ENCODE data around the gene FKBP7. TPM values are rescaled to one million over a fixed set of nuclear protein-coding genes. Genes with fewer than 3 reads are reported as not detected.

FKBP7 gene
- total and polyA plus RNA-seq, 2 of the 13 experiments (the other 11 are each of a cell fraction or from before 2014, with no cell fraction given), result 12.4 to 14.8 TPM

DNA sequence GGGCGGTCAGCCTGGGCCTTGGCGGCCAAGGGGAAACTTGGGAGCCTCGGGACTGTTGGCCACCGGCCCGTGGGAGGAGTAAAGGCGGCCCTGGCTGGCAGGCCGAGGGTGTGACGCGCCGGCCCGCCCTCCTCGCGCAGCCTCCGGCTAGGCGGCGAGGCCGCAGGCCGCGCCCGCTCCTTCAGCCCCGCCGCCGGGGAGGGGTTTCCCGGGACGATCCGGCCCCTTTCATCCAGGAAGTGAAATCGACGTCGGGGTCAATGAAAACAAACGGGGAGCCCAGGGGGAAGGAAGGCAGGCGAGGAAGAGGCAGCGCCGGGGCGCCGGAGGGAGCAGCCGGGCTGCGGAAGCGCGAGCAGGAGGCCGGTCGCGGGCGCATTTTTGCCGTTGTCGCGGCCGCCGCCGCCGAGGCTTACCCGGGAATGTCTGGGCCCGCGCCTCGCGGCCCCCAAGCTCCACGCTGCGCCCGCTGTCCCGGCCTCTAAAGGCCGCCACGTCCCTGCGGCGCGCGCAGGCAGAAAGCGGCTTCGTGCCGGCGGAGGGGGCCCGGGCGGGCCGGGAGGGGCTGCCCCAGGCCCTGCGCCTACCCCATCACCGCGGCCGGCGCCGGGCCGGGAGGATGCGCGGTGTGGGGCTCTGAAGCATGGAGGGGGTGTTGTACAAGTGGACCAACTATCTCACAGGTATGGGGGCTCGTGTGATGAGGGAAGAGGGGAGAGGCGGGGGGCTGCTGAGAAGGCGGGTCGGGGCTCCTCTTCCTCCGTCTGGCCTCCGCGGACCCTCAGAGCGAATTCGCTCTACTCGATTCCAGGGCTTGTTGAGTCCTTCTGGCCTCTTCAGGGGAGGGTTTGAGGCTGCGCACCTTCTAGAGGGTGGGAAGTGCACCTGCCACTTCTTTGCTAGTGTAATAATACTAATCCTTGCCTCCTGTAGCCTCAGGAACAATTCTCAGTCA is 2.1 kb upstream of the FKBP7 start, which contains the start of gene PLEKHA3 (continued):
- TF ChIP-seq, protein P1, sequence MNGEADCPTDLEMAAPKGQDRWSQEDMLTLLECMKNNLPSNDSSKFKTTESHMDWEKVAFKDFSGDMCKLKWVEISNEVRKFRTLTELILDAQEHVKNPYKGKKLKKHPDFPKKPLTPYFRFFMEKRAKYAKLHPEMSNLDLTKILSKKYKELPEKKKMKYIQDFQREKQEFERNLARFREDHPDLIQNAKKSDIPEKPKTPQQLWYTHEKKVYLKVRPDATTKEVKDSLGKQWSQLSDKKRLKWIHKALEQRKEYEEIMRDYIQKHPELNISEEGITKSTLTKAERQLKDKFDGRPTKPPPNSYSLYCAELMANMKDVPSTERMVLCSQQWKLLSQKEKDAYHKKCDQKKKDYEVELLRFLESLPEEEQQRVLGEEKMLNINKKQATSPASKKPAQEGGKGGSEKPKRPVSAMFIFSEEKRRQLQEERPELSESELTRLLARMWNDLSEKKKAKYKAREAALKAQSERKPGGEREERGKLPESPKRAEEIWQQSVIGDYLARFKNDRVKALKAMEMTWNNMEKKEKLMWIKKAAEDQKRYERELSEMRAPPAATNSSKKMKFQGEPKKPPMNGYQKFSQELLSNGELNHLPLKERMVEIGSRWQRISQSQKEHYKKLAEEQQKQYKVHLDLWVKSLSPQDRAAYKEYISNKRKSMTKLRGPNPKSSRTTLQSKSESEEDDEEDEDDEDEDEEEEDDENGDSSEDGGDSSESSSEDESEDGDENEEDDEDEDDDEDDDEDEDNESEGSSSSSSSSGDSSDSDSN (CRISPR knock-in tag; IDR thresholded peaks at IDR 0.05), result peak; percentile 95
- peak; percentile 70; the same call in 1 of the 2 replicates for TF ChIP-seq ZNF788 (CRISPR knock-in tag; IDR thresholded peaks at IDR 0.05; ENCODE audit: borderline replicate concordance)
- no peak for TF ChIP-seq SOX6 (IDR thresholded peaks at IDR 0.05)
- peak; percentile 41; the same call in 1 of the 2 replicates for TF ChIP-seq SOX6 (CRISPR knock-in tag; IDR thresholded peaks at IDR 0.05)
- TF ChIP-seq ZNF225 (CRISPR knock-in tag; IDR thresholded peaks at IDR 0.05), result no peak
- TF ChIP-seq, protein P2, sequence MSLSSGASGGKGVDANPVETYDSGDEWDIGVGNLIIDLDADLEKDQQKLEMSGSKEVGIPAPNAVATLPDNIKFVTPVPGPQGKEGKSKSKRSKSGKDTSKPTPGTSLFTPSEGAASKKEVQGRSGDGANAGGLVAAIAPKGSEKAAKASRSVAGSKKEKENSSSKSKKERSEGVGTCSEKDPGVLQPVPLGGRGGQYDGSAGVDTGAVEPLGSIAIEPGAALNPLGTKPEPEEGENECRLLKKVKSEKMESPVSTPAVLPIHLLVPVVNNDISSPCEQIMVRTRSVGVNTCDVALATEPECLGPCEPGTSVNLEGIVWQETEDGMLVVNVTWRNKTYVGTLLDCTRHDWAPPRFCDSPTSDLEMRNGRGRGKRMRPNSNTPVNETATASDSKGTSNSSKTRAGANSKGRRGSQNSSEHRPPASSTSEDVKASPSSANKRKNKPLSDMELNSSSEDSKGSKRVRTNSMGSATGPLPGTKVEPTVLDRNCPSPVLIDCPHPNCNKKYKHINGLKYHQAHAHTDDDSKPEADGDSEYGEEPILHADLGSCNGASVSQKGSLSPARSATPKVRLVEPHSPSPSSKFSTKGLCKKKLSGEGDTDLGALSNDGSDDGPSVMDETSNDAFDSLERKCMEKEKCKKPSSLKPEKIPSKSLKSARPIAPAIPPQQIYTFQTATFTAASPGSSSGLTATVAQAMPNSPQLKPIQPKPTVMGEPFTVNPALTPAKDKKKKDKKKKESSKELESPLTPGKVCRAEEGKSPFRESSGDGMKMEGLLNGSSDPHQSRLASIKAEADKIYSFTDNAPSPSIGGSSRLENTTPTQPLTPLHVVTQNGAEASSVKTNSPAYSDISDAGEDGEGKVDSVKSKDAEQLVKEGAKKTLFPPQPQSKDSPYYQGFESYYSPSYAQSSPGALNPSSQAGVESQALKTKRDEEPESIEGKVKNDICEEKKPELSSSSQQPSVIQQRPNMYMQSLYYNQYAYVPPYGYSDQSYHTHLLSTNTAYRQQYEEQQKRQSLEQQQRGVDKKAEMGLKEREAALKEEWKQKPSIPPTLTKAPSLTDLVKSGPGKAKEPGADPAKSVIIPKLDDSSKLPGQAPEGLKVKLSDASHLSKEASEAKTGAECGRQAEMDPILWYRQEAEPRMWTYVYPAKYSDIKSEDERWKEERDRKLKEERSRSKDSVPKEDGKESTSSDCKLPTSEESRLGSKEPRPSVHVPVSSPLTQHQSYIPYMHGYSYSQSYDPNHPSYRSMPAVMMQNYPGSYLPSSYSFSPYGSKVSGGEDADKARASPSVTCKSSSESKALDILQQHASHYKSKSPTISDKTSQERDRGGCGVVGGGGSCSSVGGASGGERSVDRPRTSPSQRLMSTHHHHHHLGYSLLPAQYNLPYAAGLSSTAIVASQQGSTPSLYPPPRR (CRISPR knock-in tag; IDR thresholded peaks at IDR 0.05; ENCODE audit: borderline replicate concordance), result no peak
- TF ChIP-seq ZNF563 (CRISPR knock-in tag; IDR thresholded peaks at IDR 0.05), result peak; percentile 93
- TF ChIP-seq TOPORS (CRISPR knock-in tag; IDR thresholded peaks at IDR 0.05), result peak; percentile 86
- peak; percentile 65; the same call in 1 of the 2 replicates for TF ChIP-seq SALL2 (CRISPR knock-in tag; IDR thresholded peaks at IDR 0.05)
- TF ChIP-seq, protein P3, sequence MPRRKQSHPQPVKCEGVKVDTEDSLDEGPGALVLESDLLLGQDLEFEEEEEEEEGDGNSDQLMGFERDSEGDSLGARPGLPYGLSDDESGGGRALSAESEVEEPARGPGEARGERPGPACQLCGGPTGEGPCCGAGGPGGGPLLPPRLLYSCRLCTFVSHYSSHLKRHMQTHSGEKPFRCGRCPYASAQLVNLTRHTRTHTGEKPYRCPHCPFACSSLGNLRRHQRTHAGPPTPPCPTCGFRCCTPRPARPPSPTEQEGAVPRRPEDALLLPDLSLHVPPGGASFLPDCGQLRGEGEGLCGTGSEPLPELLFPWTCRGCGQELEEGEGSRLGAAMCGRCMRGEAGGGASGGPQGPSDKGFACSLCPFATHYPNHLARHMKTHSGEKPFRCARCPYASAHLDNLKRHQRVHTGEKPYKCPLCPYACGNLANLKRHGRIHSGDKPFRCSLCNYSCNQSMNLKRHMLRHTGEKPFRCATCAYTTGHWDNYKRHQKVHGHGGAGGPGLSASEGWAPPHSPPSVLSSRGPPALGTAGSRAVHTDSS (CRISPR knock-in tag; conservative IDR thresholded peaks at IDR 0.05), result 0 out of 2 replicates have a peak, but pooled peaks have one; percentile 40
- TF ChIP-seq, protein P4, sequence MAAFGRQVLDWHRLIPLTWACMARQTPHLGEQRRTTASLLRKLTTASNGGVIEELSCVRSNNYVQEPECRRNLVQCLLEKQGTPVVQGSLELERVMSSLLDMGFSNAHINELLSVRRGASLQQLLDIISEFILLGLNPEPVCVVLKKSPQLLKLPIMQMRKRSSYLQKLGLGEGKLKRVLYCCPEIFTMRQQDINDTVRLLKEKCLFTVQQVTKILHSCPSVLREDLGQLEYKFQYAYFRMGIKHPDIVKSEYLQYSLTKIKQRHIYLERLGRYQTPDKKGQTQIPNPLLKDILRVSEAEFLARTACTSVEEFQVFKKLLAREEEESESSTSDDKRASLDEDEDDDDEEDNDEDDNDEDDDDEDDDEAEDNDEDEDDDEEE (CRISPR knock-in tag; IDR thresholded peaks at IDR 0.05), result peak; percentile 75; the same call in 1 of the 2 replicates
- peak; percentile 72; the same call in 1 of the 2 replicates for TF ChIP-seq ZBTB7B (CRISPR knock-in tag; IDR thresholded peaks at IDR 0.05)
- TF ChIP-seq KLF15 (CRISPR knock-in tag; IDR thresholded peaks at IDR 0.05; ENCODE audit: borderline replicate concordance), result peak; percentile 60; the same call in 1 of the 2 replicates
- TF ChIP-seq ZSCAN21 (CRISPR knock-in tag; IDR thresholded peaks at IDR 0.05; ENCODE audit: borderline replicate concordance), result peak; percentile 66; the same call in 1 of the 2 replicates
- no peak for TF ChIP-seq ZNF468 (CRISPR knock-in tag; IDR thresholded peaks at IDR 0.05)
- TF ChIP-seq ZNF781 (CRISPR knock-in tag; IDR thresholded peaks at IDR 0.05; ENCODE audit: borderline replicate concordance, not compliant biosample characterization), result no peak
- TF ChIP-seq ZNF232 (CRISPR knock-in tag; IDR thresholded peaks at IDR 0.05; ENCODE audit: borderline replicate concordance), result 0 out of 2 replicates have a peak, but pooled peaks have one; percentile 35
- no peak for TF ChIP-seq TBX3 (IDR thresholded peaks at IDR 0.05; ENCODE audit: borderline replicate concordance)
